ENCODE data around the gene TACSTD2. TPM values are rescaled to one million over a fixed set of nuclear protein-coding genes. Genes with fewer than 3 reads are reported as not detected.

TACSTD2 gene
- total RNA-seq, 1 donor from 2014 or later: 21.2 TPM

DNA sequence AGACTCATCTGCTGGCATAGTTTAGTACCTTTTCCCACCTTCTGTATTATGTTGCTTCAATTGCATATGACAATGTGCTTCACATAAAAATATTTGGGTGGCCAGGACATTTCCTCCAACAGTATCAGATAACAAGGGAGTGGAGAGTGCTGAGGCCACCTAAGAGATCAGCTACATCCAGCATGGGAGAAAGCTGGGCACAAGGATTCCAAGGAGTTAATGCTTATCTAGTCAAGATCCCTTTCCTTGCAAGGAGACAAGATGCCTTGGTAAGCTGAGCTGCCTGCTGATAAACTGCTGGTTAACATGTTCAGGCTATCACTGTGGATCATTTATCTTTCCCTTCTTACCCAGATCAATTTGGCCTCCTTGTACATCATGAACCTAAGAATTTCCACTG is 5.4 kb downstream of the TACSTD2 start:
- DNase-seq (ENCODE audit: extremely low spot score, unreplicated experiment): no peak
- Mint-ChIP-seq H3K9me3 (peaks cover 5% of the 10 kb centered on the region), H3K36me3 (peaks cover 8% of the 10 kb centered on the region), H3K27me3 (peaks cover 10% of the 10 kb centered on the region), H3K4me3 (peak overlapping the region; percentile 49), H3K4me1 (ENCODE audit: unreplicated experiment) (peaks cover 32% of the 10 kb centered on the region), H3K27ac (peak overlapping the region; percentile 99)
- TF ChIP-seq, protein P1, sequence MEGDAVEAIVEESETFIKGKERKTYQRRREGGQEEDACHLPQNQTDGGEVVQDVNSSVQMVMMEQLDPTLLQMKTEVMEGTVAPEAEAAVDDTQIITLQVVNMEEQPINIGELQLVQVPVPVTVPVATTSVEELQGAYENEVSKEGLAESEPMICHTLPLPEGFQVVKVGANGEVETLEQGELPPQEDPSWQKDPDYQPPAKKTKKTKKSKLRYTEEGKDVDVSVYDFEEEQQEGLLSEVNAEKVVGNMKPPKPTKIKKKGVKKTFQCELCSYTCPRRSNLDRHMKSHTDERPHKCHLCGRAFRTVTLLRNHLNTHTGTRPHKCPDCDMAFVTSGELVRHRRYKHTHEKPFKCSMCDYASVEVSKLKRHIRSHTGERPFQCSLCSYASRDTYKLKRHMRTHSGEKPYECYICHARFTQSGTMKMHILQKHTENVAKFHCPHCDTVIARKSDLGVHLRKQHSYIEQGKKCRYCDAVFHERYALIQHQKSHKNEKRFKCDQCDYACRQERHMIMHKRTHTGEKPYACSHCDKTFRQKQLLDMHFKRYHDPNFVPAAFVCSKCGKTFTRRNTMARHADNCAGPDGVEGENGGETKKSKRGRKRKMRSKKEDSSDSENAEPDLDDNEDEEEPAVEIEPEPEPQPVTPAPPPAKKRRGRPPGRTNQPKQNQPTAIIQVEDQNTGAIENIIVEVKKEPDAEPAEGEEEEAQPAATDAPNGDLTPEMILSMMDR (conservative IDR thresholded peaks at IDR 0.05): no peak

DNA sequence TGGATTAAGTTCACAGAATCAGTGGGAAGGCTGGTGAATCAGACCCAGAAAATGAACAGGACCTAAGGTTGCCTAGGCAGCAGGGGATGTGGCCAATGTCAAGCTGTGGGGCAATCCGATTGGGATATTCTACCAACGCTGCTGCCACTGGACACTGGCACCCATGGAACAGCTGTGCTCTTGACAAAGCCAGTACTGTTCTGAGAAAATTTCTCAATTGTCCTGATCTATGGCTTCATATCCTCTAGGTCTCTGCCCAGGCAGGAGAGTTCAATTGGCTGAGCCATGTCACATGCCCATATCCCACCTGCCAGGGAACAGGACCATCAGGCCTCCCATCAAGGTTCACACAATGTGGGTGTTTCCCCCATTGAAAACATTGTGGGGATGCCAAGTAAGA is 6.2 kb downstream of the TACSTD2 start:
- Mint-ChIP-seq H3K27me3 (peaks cover 6% of the 10 kb centered on the region), H3K9me3 (peaks cover 4% of the 10 kb centered on the region), H3K27ac (no peak overlapping the region), H3K4me1 (ENCODE audit: unreplicated experiment) (peaks cover 31% of the 10 kb centered on the region), H3K4me3 (no peak overlapping the region), H3K36me3 (peaks cover 7% of the 10 kb centered on the region)
- TF ChIP-seq, protein P1 (conservative IDR thresholded peaks at IDR 0.05): no peak
- no peak for DNase-seq (ENCODE audit: extremely low spot score, unreplicated experiment)

GRCh38 chr1:58570094-58570493 is 7.0 kb downstream of the TACSTD2 start:
- Mint-ChIP-seq H3K4me1 (ENCODE audit: unreplicated experiment) (peaks cover 27% of the 10 kb centered on the region), H3K27me3 (peaks cover 3% of the 10 kb centered on the region), H3K27ac (no peak overlapping the region), H3K9me3 (no peaks in the 10 kb centered on the region), H3K4me3 (no peak overlapping the region), H3K36me3 (peaks cover 3% of the 10 kb centered on the region)
- TF ChIP-seq, protein P1 (conservative IDR thresholded peaks at IDR 0.05): no peak
- DNase-seq (ENCODE audit: extremely low spot score, unreplicated experiment): no peak

GRCh38 chr1:58568911-58569310 is 8.1 kb downstream of the TACSTD2 start:
- Mint-ChIP-seq H3K27me3 (no peaks in the 10 kb centered on the region), H3K4me3 (no peak overlapping the region), H3K4me1 (ENCODE audit: unreplicated experiment) (peaks cover 23% of the 10 kb centered on the region), H3K36me3 (no peaks in the 10 kb centered on the region), H3K9me3 (no peaks in the 10 kb centered on the region), H3K27ac (no peak overlapping the region)
- TF ChIP-seq, protein P1 (conservative IDR thresholded peaks at IDR 0.05): no peak
- no peak for DNase-seq (ENCODE audit: extremely low spot score, unreplicated experiment)

GRCh38 chr1:58568271-58568860 is 8.7 kb downstream of the TACSTD2 start:
- Mint-ChIP-seq H3K36me3 (no peaks in the 10 kb centered on the region), H3K9me3 (no peaks in the 10 kb centered on the region), H3K4me1 (ENCODE audit: unreplicated experiment) (peaks cover 18% of the 10 kb centered on the region), H3K4me3 (no peak overlapping the region), H3K27ac (no peak overlapping the region), H3K27me3 (no peaks in the 10 kb centered on the region)
- no peak for DNase-seq (ENCODE audit: extremely low spot score, unreplicated experiment)
- TF ChIP-seq, protein P1 (conservative IDR thresholded peaks at IDR 0.05): no peak
